Omental fat pad (tissue), 4 donors: Measurements from ENCODE around the gene PRDM16. TPM values are rescaled to one million over a fixed set of nuclear protein-coding genes. Genes with fewer than 3 reads are reported as not detected.

Experiments used
- ATAC-seq: fragments of 150-250 bp; one replicate; pipeline ENCODE4 v1.9.1; 2016; ENCODE audit warnings: mild to moderate bottlenecking, moderate library complexity; ENCODE audit not compliant: low FRiP score
- DNase-seq: peaks from one replicate; pipeline ENCODE4 v3.0.0-alpha.2; 2019; ENCODE audit warnings: low spot score
- total RNA-seq, 4 donors: library from RNA; depleted of rRNA; stranded (reverse); fragments of >200 nt; gene quantifications; one replicate each; pipeline ENCODE4 v1.1.0, GENCODE V29; 2016
- TF ChIP-seq, protein P1 (sequence below), 3 donors: fragments of 450-650 bp; IDR thresholded peaks; one replicate each; pipeline ENCODE4 v1.5.1; 2016 to 2017; ENCODE audit warnings: antibody characterized with exemption in 3 of 3, mild to moderate bottlenecking in 3 of 3, moderate library complexity in 2 of 3

The PRDM16 gene
- total RNA-seq, 4 donors from 2014 or later: 0.19 to 3.8 (median 1.8) TPM

DNA sequence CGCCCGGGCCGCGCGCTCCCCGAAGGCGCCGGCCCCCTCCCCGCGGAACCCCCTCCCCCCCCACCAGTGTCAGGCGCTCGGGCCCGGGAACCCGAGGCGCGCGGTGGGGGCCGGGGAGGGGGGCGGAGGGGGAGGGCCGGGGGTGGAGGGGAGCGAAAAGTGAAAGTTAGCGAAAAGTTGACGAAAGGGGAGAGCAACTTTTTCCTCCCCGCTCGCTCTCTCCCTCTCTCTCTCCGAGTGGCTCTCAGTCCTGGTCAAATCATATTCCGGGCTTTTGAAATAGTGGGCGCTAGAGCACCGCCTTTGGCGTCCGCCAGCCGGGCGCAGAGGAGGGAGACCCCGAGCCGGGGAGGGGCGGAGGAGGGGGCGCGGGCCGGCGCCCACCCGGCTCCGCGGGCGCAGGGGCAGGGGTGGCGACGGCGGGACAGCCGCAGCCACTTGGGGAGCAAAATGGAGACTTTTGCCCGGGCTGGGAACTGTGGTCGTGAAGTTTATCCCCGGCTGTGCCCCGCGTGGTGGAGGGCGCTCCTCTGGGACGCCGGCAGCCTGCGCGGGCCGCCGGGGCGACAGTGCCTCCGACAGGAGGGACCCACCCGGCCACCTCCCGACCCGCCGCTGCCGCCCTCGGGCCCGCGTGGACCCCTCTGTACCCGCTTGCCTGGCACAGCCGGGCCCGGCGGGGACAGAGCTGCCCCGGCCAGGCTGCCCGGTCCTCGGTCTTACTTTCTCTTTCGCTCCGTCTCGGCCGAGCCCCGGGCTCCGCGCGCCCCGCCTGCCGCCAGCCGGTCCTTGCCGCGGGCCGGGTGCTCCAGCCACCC is 697 bp downstream of the PRDM16 start:
- ATAC-seq: peak; percentile 12
- TF ChIP-seq, protein P1, sequence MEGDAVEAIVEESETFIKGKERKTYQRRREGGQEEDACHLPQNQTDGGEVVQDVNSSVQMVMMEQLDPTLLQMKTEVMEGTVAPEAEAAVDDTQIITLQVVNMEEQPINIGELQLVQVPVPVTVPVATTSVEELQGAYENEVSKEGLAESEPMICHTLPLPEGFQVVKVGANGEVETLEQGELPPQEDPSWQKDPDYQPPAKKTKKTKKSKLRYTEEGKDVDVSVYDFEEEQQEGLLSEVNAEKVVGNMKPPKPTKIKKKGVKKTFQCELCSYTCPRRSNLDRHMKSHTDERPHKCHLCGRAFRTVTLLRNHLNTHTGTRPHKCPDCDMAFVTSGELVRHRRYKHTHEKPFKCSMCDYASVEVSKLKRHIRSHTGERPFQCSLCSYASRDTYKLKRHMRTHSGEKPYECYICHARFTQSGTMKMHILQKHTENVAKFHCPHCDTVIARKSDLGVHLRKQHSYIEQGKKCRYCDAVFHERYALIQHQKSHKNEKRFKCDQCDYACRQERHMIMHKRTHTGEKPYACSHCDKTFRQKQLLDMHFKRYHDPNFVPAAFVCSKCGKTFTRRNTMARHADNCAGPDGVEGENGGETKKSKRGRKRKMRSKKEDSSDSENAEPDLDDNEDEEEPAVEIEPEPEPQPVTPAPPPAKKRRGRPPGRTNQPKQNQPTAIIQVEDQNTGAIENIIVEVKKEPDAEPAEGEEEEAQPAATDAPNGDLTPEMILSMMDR (IDR thresholded peaks at IDR 0.05): no peak
- no peak for DNase-seq

DNA sequence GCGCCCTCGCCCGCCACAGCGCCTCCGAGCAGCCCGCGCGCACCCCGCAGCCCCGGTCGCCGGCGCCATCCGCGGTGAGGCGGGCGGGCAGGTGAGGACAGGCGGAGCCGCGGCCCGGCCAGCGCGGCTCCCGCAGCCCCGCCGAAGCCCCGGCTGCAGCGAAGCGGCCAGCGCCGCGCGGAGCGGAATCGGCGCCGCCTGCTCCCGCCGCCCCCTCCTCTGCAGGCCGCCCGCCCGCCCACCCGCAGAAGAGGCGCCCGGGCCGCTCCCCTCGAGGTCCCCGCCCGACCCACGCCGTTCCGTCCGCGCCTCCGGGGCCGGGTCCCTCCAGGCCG is 1.3 kb downstream of the PRDM16 start:
- TF ChIP-seq, protein P1 (IDR thresholded peaks at IDR 0.05): no peak
- ATAC-seq (peak; percentile 20), DNase-seq (no peak)

DNA sequence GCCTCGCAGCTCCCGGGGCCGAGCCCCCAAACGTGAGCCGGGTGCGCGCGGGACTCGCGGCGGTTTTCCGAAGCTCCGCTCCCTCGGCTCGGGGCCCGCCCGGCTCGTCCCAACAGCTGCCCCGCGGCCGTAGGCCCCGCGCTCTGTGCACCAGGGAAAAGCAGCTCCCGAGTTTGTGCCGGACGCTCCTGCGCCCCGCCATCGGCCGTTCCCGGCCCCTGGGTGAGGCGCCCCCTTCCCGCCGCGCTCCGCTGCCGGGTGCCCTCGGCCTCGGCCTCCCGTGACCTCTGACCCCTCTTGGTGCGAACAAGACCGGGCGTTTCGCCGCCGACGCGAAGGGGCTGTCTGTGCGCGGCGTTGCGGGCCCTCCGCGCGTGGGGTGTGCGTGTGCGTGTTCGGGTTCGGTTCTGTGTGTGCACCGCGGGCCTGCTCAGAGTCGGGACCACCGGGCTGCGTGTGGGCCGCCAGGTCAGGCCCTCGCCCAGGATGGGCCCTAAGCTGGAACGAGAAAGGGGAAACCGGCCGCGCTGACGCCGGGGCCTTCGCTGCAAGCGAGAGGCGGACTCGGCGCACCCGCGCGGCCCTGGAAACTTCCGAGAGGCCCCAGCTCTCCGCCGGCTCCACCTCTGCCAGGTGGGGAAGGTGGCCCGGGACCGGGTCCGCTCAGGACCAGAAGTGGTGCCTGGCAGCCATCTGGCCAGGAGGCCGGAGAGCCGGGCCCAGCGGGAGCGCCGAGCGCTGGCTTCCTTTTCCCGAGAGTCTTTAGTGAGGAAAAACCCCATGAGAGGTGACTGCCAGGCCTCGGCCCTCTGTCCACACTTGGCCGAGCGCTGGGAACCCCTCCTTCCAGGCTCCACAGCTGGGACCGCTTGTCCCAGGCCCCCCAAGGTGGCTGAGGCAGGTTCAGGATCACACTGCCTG is 1.9 kb downstream of the PRDM16 start:
- no peak for ATAC-seq
- TF ChIP-seq, protein P1 (IDR thresholded peaks at IDR 0.05): no peak
- DNase-seq: no peak

DNA sequence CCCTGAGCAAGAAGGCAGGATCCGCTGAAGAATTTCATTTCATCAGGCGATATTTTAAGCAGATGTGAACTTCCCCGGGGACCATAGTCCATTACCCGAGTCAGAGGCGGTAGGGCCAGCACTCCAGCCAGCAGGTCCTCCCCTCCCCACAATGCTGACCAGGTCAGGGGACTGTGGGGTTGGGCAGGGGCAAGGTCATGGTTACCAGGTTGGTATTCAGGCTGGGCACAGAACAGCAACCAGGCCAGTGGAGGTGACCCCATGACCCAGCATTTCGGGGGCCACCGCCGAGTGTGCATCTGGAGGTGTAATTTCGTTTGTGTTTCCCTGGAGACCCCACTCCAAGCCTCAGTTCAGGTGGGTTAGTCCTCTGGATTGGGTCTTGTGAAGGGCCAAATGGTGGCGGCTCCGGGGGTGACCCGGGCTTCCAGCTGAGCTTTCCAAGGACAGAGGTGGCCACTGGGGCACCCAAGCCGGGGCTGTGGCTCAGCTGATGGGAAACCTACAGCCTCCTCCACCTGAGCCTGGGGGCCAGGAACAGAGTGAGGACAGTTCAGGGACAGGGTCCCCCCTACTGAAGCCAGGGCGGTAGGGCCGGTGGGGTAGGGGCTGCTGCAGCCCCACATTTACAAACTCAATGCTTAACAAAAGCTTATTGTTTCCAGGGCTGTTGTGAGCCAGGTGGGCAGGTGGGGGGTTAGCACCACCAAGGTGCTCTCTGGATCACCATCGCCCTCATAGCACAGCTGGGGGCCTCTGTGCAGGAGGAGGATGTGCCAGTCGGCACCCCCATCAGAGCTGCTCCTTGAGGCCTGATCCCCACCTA is 2.8 kb downstream of the PRDM16 start:
- DNase-seq (no peak), ATAC-seq (no peak)
- TF ChIP-seq, protein P1 (IDR thresholded peaks at IDR 0.05): no peak

DNA sequence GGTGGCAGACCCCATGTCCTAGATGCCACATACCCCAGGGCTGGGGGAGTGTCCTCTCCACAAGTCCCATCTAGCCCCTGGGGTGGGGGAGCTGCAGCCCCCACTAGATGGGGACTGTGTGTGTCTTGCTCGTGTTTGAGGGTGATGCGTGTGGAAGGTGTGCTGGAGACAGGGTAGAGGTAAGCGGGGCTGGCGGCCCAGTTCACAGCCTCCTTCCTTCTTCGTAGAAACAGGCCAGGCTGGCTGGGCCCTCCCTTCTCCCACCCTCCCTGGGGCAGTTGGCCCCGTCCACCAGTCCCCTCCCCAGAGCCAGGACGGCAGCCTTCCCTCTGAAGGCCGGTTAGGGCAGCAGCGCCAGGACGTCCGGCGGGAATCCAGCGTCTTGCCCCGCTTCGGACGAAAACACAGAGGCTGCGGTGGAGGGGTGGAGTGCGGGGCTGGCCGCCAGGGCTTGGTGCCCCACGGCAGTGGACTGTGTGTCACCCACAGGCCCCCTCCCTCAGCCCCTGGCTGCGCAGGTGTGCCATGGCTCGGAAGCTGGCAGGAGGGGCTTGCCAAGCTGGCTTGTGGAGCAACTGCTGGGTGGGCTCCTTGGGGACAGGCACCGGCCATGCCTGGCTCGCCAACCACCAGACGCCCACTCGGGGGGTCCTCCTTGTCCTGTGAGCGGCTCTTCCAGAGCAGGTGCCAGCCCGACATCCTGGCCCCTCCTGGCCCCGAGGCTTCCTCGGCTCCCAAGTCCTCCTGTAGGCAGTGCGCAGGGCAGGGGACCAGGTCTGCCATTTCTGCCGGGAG is 3.6 kb downstream of the PRDM16 start:
- ATAC-seq (no peak), DNase-seq (no peak)
- TF ChIP-seq, protein P1 (IDR thresholded peaks at IDR 0.05): no peak

DNA sequence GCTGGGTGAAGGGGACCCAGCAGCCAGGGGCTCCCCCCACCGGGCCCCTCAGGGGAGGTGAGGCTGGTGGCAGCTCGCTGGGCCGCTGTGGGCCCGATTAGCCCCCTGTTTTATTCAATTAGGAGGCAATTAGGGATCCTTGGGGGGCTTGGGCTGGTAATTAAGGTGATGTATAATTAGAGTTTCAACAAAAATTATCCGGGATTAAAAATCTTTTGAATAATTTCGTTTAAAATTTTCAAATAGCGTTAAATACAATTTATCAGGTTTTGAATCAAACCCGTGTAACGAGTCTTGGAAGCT is 4.1 kb downstream of the PRDM16 start:
- TF ChIP-seq, protein P1 (IDR thresholded peaks at IDR 0.05): no peak
- no peak for ATAC-seq
- no peak for DNase-seq
